Measurements from ENCODE around the gene CD44.

CD44 gene

GRCh38 chr11:35160902-35161597 lies 22.1 kb downstream of the CD44 start:
- DNase-seq, result no peak

DNA sequence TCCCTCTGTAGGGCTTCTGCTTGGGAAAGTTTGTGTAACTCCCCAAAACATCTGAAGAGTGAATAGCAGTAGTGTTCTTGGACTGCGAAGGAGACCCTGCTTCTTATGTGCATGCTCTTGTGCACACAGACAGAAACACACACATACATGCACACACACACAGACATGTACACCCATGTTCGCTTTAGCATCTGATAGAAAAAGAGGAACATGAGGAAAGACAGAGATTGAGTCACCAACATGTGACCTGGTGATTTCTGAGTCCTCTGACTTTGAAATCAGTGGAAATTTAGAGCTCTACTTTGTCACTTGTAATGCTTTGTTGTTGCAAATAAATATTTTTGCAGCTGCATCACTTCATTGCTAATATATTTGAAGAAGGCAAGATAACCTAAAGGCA lies 23.8 kb downstream of the CD44 start:
- DNase-seq, result no peak

DNA sequence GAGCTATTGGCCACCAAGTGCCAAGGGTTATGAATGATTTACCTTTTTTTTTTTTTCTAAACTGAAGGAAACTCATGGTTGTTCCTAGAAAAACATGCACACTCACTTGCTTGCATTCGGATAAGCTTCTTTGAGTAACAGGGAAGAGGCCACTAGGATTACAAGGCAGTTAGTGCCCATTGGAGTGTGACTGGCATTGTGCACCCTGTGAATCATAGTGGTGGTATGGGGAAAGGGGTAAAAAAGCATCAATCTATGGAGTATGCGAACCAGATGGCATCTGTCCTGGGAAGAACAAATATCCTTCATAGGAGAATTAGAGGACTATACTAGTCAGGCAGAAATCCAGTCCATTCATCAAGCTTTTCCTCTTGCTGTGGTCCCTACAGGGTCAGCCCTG lies 24.2 kb downstream of the CD44 start:
- no peak for DNase-seq

DNA sequence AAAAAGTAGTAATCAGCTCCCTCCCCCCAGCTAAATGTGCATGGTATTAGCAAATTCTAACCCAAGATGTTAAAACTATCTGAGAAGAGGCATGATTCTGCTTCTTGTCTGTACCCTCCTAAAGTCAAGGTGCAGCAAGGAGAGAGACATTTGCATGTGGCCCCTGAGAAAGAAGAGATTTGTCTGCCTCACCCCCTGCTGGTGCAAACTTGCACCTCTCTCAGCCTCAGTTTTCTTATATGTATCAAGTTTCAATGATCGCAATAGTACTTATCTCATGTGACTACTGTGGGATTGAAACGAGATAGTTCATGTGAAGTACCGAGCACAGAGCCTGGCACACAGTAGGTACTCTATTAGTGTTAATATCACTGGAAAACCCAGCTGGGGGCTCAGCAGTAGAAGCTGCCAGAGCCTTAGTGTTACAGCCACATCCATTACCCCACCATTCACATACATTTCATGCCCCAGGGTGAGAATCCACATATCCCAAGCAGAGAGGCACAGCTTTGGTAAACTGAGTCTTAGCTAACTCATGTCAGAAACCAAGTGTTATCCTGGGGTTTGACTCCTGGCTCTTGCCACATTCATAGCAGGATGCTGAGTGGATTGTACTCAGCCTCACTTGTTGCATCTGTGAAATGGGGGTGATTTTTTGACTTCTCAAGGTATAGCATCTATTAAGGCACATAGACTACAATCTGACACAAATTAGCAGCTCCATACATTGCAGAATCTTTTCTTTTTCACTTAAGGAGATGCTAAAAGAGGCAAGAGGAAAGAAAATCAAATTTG lies 24.9 kb downstream of the CD44 start:
- DNase-seq, result no peak

DNA sequence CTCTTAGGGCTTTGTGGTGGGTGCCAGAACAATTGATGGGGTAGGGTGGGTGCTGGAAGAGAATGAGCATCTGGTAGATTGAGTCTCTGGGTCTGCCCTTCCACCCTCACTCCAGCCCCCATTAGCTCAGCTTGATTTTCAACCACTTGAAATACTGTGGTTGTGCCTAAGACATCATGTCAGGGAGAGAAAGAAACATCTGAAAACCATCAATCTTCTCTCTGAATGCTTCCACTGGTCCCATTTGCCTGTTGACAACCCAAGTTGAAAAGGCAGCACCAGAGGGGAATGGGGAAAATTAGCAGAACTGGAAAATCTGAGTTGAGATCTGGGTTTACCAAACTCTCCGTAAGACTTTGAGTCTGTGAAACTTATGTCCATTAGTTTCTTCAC lies 26.1 kb downstream of the CD44 start:
- DNase-seq, result no peak

GRCh38 chr11:35165423-35166368 lies 26.7 kb downstream of the CD44 start:
- peak; percentile 67 for DNase-seq

DNA sequence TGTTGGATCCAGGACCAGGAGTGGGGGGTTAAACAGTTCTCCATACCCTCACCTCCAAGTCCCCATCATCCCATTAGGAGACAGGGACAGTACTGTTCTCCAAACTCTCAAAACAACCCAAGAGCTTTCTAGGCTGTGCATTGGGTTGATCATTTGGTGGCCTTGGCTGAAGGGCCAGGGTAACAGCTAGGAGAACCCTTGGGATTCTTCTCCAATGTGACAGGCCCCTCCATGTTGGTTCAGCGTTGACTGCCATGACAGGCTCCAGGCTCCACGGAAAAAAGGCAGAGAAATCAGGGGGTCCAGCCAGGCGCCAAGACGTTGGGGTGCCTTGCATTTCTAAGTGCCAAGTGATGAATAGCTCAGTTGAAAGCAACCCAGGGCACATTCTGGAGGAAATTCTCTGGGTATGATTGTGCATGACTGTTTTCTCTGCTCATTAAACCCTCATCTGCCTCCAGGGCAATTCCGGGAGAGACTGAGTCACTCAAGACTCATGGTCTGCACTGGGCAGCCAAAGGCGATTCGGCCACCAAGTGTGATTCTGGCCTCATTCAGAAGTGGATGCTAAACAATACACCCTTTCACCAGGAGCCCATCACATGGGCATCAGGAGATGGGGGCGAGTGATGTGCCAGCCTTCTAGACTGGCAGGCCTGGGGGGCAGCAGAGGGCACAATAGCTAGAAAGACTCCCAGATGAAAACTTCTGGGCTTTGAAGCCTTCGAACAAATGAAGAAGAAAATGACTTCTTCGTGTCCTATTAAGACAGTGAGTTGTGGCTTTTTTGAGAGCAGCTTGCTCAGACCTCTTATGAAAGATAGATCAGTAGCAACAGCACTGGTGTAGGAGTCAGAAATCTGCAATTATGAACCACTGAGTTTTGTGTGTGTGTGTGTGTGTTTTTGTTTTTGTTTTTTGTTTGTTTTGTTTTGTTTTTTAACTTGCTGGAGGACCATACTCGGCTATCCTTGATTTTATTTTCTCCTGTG lies 27.7 kb downstream of the CD44 start:
- DNase-seq, result no peak

- no peak for DNase-seq
Observed at GRCh38 chr11:35167426-35167954, 28.5 kb downstream of the CD44 start.

GRCh38 chr11:35168671-35169070 lies 29.7 kb downstream of the CD44 start:
- no peak for DNase-seq

GRCh38 chr11:35169112-35169511 lies 30.1 kb downstream of the CD44 start:
- no peak for DNase-seq

GRCh38 chr11:35169754-35170153 lies 30.8 kb downstream of the CD44 start:
- DNase-seq, result no peak

DNA sequence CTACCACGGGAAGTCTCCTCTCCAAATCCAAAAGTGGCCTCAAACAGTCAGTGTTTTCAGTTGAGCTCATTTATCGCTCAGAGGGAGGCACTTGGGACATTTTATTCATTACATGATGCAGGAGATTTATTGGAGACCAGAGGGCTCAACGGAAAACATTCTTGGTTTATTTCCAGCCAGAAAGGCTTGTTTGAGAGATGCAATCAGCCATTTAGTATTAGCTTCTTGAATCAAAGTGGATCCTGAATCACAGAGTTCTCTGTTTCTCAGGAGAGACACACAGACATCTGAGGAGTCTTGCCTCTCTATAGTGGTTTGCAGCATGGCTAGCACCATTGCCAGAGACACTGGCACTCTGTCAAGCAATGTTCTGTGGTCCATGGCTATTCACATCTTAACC lies 31.5 kb downstream of the CD44 start:
- no peak for DNase-seq

DNA sequence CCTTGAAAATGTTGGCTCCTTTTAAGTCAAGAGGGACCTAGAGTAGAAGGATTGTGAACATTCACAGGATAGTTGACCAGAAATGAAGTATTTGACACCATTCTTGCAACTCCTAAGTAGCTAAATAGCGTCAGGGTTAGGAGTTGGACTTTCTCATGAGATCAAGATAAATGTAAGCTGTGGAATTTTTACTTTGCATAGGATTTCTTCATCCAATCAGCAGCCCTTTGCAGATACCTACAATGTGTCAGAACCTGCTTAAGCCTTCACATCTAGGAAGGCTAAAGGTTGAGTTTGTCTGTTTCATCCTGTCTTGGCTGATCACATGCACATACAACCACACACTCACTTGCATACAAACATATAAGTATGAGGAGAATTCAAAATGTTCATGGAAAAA lies 32.3 kb downstream of the CD44 start:
- DNase-seq, result no peak

DNA sequence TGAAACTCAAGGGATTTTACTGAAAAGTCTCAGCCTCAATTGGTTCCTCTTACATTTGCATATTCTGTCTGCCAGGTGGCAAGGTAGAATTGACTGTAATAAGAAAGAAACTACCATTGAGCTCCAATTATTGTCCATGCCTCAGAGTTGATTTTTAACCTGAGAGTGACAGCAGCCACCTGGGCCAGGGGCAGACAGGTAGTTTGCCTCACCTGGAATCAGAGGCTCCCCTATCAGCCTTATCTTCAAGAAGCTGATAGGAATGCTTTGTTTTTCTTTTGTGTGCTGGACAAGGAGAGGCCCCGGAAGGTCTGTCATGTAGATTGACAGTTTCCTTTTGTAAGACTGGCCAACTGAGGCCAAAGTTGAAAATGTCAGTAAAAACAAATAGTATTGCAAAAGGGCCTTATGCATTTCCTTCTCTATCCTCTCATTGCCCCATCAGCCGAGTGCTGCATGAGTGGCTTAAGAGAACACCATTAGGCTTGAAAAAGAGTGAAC lies 34.1 kb downstream of the CD44 start:
- DNase-seq, result no peak

GRCh38 chr11:35173616-35174566 lies 34.9 kb downstream of the CD44 start:
- DNase-seq, result no peak

DNA sequence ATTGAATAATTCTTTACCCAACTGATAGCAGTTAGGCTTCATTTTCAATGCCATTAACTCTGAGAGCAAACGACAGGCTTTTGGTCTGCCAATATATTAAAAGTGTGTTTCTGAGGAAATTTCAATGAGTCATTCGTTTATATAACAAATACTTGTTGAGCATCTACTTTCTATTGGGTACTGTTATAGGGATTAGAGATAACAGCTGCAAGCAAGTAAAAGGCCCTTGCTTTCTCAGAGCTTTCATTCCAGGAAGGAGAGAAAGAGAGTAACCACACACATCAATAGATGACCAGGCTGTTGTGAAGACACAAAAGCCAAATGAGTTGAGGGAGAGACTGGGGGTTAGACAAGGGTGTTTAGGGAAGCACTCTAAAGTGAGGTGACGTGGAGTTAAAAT lies 35.7 kb downstream of the CD44 start:
- no peak for DNase-seq

GRCh38 chr11:35177370-35177769 lies 38.4 kb downstream of the CD44 start:
- DNase-seq, result no peak

GRCh38 chr11:35178067-35178805 lies 39.3 kb downstream of the CD44 start:
- no peak for DNase-seq

GRCh38 chr11:35178873-35179272 lies 39.9 kb downstream of the CD44 start:
- DNase-seq, result no peak

Data from activated T-cell treated with anti-CD3 and anti-CD28 coated beads for 4 hours (primary cell).